ENCODE results near the gene ERCC1.

Gene ERCC1

DNA sequence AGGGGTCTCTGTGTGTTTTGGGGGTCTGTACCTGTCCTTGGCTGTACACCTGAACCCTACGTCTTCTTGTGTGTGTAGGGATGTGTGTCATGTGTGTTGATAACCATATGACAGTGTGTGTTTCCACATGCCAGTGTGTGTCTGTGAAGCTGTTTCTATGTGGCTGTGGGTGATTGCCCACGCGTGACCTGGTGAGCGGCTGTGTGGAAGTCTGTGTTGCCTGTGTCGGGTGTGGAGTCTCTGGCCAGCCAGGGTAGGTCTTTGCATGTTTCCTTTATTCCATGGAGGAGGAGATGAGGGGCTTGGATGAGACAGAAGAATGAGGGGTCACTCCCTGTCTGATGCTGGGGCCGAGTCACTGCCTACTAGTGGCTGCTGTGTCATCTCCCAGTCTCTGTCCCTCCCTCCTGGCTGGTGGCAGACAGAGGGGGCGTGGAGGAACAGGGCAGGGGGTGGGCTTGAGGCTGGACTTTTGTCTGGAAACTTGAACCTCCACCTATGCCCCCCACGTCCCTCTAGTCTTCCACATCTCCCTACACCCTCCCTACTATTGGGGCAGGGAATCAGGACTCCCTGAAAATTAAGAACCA lies 41.2 kb upstream of the ERCC1 start:
- no peak for DNase-seq (ENCODE audit: low read depth)
- TF ChIP-seq, protein P1, sequence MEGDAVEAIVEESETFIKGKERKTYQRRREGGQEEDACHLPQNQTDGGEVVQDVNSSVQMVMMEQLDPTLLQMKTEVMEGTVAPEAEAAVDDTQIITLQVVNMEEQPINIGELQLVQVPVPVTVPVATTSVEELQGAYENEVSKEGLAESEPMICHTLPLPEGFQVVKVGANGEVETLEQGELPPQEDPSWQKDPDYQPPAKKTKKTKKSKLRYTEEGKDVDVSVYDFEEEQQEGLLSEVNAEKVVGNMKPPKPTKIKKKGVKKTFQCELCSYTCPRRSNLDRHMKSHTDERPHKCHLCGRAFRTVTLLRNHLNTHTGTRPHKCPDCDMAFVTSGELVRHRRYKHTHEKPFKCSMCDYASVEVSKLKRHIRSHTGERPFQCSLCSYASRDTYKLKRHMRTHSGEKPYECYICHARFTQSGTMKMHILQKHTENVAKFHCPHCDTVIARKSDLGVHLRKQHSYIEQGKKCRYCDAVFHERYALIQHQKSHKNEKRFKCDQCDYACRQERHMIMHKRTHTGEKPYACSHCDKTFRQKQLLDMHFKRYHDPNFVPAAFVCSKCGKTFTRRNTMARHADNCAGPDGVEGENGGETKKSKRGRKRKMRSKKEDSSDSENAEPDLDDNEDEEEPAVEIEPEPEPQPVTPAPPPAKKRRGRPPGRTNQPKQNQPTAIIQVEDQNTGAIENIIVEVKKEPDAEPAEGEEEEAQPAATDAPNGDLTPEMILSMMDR (IDR thresholded peaks at IDR 0.05; ENCODE audit: insufficient read depth, low read depth, low read length, missing control alignments) = no peak
- no peak overlapping the region for H3K4me3 ChIP-seq (ENCODE audit: low read length)

DNA sequence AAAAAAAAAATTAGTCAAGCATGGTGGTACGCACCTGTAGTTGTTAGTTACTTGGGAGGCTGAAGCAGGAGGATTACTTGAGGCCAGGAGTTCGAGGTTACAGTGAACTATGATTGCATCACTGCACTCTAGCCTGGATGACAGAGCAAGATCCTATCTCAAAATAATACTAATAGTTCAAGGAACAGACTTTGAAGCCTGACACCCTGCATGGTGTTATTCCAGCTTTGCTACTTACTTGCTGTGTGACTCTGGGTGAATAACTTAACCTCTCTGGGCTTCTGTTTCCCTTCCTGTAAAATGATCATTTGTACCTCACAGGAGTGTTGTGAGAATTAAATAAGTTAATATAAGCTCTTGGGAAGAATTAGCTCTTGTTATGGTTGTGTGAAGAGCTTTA lies 40.6 kb upstream of the ERCC1 start:
- TF ChIP-seq, protein P1 (IDR thresholded peaks at IDR 0.05; ENCODE audit: insufficient read depth, low read depth, low read length, missing control alignments) = no peak
- no peak overlapping the region for H3K4me3 ChIP-seq (ENCODE audit: low read length)
- DNase-seq (ENCODE audit: low read depth) = no peak

DNA sequence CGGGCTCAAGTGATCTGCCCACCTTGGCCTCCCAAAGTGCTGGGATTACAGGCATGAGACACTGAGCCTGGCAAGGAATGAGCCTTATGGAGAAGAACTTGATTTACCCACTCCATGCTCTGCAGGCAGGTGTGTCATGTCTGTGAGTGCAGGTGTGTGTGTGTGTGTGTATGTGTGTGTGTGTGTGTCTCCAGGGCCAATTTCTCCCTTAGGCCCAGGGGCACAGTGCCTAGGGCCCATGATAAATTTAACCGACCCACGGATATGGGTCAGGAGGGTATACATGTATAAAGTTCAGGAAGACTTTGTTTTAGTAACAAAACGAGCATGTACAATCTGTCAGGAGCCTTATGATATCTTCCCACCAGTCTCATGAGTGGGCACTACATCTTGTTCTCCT lies 39.5 kb upstream of the ERCC1 start:
- no peak overlapping the region for H3K4me3 ChIP-seq (ENCODE audit: low read length)
- DNase-seq (ENCODE audit: low read depth) = no peak
- TF ChIP-seq, protein P1 (IDR thresholded peaks at IDR 0.05; ENCODE audit: insufficient read depth, low read depth, low read length, missing control alignments) = no peak

DNA sequence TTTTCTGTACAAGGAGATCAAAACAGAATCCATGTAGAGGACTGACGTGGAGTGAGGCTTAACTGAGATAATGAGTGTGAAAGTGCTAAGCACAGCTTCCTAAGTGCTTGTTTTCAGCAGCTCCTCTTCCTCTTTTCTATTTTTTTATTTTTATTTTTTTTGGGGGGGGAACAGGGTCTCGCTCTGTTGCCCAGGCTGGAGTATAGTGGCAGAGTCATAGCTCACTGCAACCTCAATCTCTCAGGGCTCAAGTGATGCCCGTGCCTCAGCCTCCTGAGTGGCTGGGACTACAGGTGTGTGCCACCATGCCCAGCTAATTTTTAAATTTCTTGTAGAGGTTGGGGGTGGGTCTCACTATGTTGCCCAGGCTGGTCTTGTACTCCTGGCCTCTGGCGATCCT lies 38.5 kb upstream of the ERCC1 start:
- TF ChIP-seq, protein P1 (IDR thresholded peaks at IDR 0.05; ENCODE audit: insufficient read depth, low read depth, low read length, missing control alignments) = no peak
- H3K4me3 ChIP-seq (ENCODE audit: low read length) = no peak overlapping the region
- DNase-seq (ENCODE audit: low read depth) = no peak

DNA sequence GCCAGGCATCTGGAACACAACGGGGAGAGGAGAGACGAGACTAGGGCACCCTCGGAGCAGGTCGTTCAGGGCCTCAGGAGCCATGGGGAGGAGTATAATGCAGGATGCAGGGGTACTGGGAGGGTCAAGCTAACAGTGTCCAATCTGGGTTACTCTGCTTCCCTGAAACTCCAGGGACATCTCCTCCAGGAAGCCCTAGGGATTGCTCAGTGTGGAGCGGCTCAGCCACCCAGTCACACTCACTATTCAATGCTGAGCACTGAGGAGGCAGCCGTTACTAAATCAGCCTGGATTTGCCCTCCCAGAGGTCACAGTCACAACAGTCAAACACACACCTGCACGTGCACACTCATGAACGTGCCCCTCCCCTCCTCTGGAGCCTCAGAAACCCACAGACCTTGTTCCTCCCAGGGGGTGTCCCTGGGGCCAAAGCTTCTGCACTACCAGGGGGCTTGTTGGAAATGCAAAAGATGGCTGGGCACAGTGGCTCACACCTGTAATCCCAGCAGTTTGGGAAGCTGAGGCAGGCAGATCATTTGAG lies 37.2 kb upstream of the ERCC1 start:
- no peak overlapping the region for H3K4me3 ChIP-seq (ENCODE audit: low read length)
- DNase-seq (ENCODE audit: low read depth) = no peak
- TF ChIP-seq, protein P1 (IDR thresholded peaks at IDR 0.05; ENCODE audit: insufficient read depth, low read depth, low read length, missing control alignments) = no peak

DNA sequence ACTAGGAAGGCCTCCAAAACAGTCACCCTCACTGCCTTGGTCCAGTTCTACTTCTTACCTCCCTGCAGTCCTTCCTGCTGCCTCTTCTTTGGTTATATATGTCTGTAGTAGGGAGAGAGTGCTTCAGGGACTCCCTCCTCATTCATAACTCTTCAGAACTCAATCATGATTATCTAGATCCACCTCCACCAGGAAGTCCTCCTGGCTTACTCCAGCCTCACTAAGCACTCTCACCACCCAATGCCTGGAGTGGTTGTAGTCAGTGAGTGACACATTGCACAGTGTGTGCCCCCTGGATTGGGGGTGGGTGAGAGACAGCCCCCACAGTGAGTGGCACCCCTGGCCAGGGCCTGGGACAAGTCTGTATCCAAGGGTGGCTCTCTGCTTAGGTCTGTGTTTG lies 34.1 kb upstream of the ERCC1 start:
- no peak for DNase-seq (ENCODE audit: low read depth)
- TF ChIP-seq, protein P1 (IDR thresholded peaks at IDR 0.05; ENCODE audit: insufficient read depth, low read depth, low read length, missing control alignments) = no peak
- no peak overlapping the region for H3K4me3 ChIP-seq (ENCODE audit: low read length)

DNA sequence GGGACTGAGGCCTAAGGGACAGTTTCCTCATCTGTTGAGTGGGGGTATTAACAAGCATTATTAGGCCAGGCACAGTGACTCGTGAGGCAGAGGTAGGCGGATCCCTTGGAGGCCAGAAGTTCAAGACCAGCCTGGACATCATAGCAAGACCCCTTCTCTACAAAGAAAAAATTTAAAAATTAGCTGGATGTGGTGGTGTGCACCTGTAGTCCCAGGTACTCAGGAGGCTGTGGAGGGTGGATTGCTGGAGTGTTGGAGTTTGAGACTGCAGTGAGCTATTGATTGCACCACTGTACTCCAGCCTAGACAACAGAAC lies 32.7 kb upstream of the ERCC1 start:
- no peak overlapping the region for H3K4me3 ChIP-seq (ENCODE audit: low read length)
- TF ChIP-seq, protein P1 (IDR thresholded peaks at IDR 0.05; ENCODE audit: insufficient read depth, low read depth, low read length, missing control alignments) = no peak

More for the DNA sequence above, 32.7 kb upstream of the ERCC1 start:
- DNase-seq (ENCODE audit: low read depth) = no peak

All from epithelial cell of esophagus (primary cell).